HG02623 (cell line): ENCODE data around the gene KEL.

Source experiments
- ATAC-seq: cut with Tn5 transposase; IDR thresholded peaks from one replicate; pipeline ENCODE4 v1.9.1; 2021; ENCODE audit warnings: moderate library complexity; ENCODE audit not compliant: unreplicated experiment

The KEL gene

DNA sequence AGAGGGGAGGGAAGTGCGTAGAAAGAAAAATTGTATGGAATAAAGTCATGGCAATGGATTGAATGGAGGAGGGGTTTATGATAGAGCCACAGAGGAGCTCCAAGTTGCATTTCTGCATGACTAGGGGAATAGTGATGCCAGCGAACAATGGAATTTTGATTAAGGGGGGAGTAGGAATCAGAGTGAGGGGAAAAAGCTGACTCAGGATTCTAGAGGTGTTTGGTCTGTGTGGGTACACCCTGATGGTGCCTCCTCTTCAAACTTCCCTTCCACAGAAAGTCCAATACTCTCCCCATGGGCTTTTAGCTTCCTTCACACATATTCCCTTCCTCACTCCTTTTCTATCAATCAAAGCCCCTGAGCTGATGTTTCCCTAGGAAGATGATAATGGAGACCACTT lies 1.8 kb upstream of the KEL start:
- no peak for ATAC-seq

DNA sequence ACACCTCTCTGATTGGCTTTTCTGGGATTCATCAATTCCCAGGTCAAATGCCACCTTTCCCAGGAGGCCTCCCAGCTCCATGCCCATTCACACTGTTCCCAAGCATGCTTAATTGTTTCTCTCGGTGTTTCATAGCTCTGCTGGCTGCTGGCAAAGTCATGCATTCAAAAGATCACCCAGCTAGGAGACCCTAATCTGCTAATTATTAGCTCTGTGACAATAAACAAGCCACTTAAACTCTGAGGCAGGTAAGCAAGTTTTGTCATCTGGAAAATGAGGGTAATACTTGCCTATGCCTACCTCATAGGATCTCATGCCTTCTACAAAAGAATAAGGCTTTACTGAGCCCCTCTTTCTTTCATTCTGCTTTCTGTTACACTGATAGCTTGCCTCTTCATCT lies 828 bp upstream of the KEL start:
- no peak for ATAC-seq

DNA sequence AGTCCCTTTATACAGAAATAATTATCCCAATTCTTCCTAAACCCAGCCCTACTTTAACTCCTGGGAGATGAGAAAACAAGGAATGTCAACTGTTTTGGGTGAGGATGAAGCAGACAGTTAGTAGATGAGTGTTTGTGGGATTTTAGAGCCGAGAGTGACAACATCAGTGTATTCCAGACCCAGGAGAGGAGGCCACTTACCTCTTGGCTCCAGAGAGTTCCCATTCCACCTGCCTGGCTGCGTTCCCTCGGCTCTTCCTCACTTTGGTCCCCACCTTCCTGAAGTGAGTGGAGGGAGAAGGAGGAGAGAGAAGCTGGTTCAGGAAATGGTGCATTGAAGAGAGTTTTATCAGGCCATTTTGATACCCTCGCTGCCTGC lies 579 bp downstream of the KEL start:
- no peak for ATAC-seq

DNA sequence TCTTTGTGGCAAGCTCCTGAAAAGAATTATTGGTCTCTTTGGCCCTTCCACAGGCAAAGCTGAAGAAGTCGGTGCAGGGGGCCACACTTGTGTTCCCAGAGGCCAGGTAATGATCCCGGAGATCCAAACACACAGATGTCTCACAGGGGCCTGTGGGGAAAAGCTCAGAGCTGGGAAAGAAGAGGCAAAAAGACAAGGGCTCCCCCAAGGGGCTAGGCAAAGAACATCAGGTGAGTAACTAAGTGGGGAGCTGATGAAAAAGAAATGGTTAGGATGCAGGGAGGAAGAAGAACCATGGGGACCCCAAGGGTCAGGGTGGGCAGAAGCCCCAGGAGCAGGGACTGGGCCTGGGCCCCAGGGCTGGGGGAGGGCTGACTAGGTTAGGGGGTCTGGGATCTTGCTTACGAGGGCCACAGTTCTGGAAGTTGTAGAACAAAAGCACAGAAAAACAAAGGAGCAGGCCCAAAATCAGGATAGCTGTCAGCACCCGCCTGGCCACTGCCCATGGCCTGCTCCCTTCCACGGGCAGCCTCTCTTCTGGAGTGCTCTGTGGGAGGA lies 1.1 kb downstream of the KEL start:
- no peak for ATAC-seq

DNA sequence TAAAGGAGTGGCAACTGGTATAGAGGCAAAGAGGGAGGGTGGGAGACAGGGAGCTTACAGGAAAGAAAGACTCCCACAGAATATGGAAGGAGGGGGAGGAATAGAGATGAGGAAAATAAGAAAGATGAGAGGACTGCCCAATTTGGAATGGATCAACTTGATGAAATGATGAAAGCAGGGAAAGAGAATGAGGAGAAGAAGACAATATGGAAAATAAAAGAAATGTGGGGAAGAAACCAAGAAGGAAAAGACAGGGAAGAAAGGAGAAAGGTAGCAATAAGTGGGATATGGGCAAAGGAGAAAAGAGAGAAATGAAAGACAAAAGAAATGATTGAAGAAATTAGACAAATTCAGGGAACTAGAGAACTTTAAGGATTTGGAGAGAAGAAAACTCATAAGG lies 3.0 kb downstream of the KEL start:
- ATAC-seq, result no peak

DNA sequence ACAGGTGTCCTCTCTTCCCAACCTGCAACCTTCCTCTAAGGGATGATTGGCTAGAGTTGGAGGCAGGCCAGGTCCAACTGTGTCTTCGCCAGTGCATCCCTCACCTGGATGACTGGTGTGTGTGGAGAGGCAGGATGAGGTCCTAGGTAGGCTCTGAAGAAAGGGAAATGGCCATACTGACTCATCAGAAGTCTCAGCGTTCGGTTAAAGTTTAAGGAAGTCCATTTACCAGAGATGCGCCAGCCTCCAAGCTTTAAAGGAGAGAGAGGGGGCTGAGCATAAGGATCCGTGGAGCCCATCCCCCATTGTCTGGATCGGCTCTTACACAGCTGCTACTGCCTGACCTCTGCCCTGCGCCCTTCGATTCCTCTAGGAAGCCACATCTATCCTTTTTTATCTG lies 4.4 kb downstream of the KEL start:
- no peak for ATAC-seq

DNA sequence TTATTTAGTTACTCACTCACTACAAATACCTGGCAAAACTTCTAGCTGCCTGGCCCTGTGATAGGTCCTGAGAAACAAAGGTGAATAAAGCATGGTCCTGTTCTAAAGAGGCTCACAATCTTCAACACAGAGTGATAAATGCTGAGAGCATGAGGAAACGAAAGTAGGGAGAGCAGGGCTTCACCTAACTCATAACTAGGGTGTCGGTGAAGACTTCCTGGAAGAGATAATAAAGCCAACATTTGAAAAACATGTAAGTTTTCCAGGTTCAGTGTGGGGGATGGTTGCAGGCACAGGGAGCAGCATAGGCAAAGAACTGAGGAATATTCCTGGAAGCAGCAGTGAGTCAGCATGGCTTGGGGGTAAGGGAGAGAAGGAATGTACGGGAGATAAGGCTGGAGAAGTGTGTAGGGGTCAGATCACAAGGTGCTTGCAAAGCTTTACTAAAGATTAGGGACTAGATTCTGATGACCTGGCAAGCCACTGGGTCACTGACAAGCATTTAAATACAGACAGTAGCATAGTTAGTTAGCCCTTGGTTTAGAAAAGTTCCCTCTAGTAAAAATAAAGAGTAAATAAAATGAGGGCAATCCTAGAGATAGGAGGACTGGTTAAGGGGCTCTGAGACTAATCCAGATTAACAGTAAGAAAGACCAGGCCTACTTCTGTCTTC lies 5.1 kb downstream of the KEL start:
- no peak for ATAC-seq

DNA sequence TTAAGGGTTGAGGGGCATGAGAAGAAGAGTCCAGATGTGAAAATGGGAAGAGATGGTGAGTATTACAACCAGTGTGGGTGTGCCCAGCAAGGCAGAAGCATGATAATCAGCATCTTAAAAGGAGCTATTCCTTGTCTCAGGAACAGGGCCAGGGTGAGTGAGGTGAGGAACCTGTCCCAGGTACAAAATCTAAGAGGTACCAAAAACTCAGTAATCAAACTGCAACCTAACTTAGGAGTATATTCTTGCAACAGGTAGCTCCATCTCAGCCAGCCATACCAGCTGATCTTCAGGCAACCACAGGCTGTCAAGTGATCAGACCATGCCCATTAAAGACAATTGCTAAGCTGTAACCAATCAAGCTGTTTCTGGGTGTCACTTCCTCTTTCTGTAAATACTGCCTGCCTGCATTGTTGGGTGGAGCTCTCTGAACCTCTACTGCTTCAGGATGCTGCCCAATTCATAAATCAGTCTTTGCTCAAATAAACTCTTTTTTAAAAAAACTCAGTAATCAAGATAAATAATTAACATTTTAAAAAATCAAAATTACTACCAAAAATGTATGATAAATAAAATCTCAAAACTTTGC lies 7.4 kb downstream of the KEL start:
- ATAC-seq, result no peak

DNA sequence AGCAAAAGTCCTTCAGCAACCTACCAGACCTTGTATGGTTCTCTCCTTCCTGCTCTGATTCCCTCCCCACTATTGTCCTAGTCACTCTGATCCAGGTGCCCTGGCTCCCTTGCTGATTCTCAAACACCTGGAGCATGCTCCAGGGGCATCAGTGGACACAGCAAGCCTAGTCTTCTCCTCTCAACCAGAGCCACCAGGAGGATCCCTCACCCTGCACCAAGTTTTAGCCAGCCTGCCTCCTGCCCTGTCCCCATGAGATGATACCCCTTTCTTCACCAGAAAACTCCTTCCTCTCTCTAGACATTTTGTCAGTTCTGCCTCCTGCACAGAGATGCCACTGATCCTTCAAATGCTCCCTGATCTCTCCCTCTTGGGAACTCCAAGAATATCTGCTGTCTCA lies 11.9 kb downstream of the KEL start:
- no peak for ATAC-seq

DNA sequence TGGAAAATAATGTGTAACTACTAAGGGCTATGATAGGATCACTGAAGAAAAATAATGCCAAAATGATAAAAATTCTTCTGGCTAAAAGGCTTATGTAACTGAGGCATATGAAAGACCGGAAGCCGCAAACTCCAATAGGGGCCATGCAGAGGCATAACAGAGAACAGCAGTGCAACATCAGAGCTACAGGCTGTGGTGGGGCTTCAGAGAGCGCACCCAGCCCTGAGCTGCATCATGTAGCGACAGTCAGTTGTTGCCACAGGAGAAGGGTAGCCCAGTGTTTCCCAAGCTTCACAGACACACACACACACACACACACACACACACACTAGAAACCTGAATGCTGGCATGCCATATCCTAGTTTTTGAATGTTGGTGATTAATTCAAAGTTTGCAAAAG lies 13.6 kb downstream of the KEL start:
- no peak for ATAC-seq

DNA sequence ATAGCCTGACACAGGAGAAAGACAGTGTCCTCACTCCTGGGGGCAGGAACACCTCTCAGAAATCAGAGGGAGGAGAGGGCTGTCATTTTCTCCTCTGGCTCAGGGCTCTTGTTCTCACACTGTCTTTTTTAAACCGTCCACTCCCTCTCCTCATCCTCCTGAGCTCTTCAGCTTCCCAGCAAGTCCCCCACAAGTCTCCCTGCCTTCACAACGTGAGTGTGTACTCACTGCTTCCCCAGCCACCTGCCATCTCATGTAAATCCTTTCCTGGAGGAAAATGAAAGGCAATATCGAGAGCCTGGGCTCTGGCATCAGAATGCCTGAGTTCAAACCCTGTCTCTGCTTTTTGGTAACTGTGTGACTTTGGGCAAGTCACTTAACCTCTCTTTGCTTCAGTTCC lies 17.2 kb downstream of the KEL start:
- ATAC-seq, result no peak

DNA sequence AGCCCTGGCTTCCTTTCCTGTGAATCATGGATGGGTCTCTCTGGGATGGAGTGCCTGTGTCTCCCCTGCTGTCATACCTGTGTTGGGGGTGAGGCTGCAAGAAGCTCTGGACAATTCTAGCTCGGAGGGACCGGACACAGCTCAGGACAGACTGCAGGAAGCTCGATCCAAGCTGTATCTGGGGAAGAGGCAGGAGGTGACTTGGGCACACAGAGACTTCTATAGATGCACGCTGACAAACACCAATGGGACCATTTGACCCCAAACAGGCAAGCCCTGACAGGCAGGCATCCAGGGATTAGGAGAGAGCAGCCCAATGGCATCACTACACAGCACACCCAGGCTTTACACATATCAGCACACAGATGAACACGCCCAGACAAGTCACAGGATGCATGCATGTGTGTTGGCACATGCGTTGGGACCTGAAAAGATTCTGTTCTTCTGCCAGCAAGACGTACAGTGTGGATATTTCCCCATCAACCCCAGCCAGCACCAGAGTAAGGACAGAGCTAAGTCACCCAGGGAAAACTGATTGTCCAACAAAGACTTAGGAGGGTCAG lies 18.4 kb downstream of the KEL start:
- ATAC-seq, result no peak

DNA sequence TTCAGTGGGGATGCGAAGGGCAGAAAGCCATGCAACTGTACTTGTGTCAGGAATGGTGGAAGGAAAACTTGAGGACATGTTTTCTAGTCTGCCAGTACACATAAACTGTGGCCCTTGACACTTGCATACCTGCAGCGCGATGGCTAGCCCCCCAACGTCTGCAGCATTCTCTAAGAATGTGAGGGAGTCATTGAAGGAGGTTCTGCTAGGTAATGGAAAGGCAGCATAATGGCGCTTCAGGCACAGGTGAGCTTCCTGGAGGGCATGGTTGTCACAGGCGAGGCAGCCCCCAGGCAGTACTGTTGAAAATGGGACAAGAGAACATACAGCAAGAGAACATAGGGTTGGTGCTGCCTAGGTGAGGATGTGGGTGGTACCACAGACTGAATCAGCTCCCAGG lies 19.4 kb downstream of the KEL start:
- no peak for ATAC-seq

DNA sequence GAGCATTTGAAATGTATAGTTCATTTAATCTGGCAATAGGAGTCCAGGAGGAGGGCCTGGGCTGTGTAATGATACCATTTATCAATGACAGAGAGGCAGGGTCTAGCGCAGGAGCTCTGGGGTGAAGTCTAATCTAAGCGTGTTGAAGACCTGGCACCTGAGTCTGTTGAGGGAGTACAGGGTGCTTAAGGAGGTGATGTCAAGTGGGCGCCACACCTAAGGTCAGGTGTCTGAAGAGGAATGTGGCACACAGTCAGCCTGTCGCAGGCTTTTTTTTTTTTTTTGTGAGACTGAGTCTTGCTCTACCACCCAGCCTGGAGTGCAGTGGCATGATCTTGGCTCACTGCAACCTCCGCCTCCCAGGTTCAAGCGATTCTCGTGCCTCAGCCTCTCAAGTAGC lies 20.6 kb downstream of the KEL start:
- ATAC-seq, result no peak

DNA sequence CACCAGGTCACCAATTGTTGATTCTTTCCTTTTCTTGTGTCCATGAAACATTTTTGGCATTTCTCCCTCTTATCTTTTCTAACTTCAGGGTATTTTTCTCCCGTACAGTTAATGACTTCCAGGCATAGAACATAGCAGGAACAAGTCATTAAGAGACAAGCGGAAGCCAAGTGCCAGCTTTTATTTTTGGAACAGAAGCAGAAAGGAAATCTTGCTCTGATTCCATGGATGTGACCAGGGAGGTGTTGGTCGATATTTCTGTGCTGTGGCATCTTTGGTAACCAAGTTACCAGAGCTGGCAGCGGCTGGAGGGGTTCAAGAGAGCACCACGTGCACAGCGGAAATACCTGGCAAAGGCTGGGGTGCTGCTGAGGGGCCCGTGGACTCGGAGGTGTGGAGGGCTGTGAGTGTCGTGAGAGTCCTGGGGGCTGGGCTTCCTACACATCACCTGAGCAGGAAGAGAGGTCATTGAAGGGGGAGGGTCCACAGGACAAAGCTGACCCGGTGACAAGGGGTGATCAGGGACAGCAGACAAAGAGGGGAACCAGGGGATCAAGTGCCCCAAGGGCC lies 21.1 kb downstream of the KEL start:
- ATAC-seq, result no peak

DNA sequence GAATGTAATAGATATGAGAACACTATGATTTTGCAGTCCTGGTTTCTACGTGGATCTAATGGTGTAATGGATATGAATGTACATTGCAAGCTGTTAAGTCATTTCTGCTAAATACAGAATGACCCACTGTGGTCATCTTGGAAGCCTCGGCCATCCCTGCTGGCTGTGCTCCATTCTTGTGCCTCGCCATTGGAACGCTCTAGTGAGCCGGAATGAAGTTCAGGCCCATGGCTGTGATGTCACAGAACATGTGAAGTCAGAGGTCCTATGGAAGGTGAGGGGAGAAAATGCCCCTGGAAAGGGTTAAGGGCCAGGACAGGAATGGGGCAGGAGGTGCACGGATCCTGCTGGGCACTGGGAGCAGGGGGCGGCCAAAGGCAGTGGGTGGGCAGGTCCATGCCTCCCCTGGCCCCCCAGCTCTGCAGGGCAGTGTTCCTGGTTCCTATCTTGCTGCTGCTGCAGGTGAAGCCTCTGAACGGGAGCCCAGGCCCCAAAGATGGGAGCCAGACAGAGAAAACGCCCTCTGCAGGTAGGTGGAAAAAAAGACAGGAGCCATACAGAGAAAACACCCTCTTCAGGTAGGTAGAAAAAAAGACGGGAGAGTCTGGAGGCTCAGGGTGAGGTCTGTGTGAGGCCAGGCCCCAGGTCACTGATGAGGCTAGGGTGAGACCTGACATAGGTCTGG lies 22.8 kb downstream of the KEL start, which contains the start of gene LLCFC1:
Gene LLCFC1 (plus strand): TSS at position 259 of the 685 bp plus-strand sequence. CDS start 138 bp downstream, at position 397.
- no peak for ATAC-seq

DNA sequence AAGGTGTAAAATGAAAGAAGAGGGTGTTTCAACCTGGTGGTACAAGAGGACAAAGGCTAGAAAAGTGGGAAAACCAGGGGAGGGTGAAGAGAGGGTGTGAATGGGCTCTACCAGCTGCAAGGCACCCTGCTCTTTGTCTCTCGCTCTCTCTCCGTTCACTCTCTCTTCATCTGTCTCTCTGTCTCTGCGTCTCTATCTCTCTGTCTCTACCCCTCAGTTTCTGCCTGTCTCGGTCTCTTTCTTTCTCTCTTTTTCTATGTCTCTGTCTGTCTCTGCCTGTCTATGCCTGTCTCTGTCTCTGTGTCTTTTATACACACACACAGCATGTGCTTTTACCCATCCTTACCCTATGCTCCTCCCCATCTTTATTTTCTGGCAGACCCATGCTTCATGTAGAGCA lies 23.6 kb downstream of the KEL start:
- ATAC-seq, result no peak

DNA sequence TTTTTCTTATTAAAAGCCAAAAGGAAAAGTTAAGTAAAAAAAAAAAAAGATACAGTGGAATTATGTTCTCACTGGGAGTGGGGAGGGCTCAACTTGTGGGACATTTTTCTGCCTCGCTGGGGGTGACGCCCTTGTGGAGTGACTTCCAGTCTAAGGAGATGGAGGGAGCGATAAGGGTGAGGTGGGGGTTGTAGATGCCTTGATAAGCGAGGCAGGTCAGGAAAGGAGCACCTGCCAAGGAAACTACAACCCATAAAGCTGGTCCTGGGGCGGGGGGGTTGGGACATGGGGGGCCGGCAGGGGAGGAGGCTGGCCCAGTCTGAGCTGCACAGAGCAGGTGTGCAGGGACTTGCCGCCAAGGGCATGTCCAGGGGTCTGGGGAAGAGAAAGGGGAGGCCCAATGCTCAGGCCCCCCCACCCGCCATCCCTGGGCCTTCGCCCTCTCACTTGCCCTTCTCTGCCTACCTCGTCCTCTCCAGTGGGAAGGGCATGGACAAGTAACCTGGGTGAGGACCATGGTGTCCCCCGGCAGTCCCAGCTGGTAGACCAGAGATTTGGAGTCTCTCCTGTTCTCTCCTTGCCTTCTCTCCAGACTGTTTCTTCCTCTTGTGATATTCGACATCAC lies 26.1 kb downstream of the KEL start:
- ATAC-seq, result no peak

DNA sequence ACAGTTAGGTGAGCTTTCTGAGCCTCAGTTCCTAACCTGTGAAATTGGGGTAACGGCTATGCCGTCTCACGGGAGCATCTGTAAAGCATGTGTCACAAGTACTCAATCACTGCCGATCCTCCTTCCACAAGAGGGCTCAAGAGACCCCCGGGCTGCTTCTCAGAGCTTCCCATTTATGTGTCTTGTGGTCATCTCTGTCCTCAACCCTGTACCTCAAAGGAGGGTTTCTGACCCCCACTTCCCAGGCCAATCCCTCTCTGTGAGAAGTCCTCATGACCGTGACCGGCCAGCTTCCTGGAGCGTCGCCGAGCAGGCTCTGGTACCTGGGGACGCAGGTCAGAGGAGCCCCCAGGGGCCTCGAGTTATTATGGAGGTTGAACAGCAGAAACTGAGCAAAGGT lies 28.1 kb downstream of the KEL start:
- no peak for ATAC-seq

DNA sequence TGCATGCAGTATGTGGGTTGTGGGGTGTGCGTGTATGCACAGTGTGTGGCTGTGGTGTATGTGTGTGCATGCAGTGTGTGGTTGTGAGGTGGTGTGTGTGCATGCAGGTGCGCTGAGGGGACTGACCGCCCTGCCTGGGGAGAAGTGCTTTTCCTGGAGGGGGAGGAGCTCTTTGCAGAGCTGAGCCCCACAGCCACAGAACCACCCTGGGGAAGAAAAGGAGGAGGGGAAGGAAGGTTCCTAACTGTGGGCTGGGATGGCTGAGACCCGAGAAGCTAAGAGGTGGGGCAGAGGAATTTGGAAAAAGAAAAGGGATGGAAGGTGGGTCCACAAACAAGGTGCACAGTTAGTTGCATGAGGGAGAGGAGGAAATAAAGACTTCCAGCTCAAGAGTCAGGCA lies 28.5 kb downstream of the KEL start, which contains the start of gene TRPV5:
Gene TRPV5 (minus strand): TSS at position 123 of the 400 bp plus-strand sequence. CDS start 287 bp downstream, outside the sequence.
- ATAC-seq, result no peak

DNA sequence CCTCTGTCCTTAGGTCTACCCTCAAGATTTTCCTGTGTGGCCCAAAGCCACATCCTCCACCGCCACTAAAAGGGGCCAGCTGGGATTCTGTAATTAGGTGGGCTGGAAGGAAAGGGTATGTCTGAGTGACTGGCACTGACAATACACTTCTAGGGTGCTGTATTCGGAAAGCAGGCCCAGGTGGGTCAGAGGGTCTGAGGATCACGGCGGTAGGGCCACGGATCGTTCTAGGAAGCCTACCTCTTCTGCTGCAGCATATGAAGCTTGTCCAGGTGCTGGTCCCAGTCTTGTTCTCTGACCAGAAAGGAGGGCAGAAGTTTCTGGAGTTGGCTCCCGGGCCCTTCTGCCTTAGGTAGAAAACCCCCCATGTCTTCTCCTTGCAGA lies 29.1 kb downstream of the KEL start:
- no peak for ATAC-seq
